ENCODE data around the gene ROR2. TPM values are rescaled to one million over a fixed set of nuclear protein-coding genes. Genes with fewer than 3 reads are reported as not detected.

The ROR2 gene
- total RNA-seq, 3 donors from 2014 or later (not counting 1 experiment from before 2014, with no cell fraction given) = 1.7 TPM; not detected in 2

DNA sequence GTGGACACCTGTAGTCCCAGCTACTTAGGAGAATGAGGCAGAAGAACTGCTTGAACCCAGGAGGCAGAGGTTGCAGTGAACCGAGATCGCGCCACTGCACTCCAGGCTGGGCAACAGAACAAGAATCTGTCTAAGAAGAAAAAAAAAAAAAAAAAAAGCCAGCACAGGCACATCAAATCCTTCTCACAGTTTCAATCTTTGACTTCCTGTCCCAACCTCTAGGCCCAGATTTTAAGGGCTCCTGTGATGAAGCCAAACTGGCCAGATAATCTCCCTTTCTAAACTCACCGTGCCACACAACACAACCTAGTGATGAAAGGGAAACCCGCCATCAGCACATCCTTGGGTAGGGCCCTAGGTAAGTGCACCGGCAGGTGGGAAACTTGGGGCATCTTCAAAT, 58.1 kb downstream of the ROR2 start:
- intact Hi-C loops (cut with micrococcal nuclease) = no loop called here
- H3K9me3 Mint-ChIP-seq = no peaks in the 10 kb centered on the region

DNA sequence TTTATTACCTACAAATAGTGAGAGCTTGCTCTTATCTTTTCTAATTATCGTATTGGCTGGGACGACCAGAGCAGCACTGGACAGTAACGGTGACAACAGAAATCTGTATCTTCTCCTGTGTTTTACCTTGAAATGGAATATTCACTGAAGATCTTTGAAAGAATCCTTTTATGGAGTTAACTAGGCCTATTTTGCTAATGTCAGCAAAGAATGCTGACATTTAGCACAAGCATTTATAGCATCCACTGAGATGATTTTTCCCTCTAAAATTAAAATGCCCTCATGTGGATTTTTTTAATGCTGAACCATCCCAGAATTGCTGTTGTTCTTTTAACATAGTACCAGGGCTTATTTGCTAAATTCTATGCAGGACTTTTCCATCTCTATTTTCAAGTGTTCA, 59.4 kb downstream of the ROR2 start:
- Mint-ChIP-seq H3K27ac (no peak overlapping the region), H3K9me3 (no peaks in the 10 kb centered on the region), H3K4me1 (no peaks in the 10 kb centered on the region), H3K36me3 (no peaks in the 10 kb centered on the region), H3K4me3 (no peak overlapping the region), H3K27me3 (ENCODE audit: low read depth in 2 of 2) (peaks cover 24 to 29% of the 10 kb centered on the region in 2 donors)
- WGBS (ENCODE audit: insufficient coverage) = 88% methylated on average over 3 of the region's 3 CpGs
- TF ChIP-seq, protein P1, sequence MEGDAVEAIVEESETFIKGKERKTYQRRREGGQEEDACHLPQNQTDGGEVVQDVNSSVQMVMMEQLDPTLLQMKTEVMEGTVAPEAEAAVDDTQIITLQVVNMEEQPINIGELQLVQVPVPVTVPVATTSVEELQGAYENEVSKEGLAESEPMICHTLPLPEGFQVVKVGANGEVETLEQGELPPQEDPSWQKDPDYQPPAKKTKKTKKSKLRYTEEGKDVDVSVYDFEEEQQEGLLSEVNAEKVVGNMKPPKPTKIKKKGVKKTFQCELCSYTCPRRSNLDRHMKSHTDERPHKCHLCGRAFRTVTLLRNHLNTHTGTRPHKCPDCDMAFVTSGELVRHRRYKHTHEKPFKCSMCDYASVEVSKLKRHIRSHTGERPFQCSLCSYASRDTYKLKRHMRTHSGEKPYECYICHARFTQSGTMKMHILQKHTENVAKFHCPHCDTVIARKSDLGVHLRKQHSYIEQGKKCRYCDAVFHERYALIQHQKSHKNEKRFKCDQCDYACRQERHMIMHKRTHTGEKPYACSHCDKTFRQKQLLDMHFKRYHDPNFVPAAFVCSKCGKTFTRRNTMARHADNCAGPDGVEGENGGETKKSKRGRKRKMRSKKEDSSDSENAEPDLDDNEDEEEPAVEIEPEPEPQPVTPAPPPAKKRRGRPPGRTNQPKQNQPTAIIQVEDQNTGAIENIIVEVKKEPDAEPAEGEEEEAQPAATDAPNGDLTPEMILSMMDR (IDR thresholded peaks at IDR 0.05) = no peak
- Histone ChIP-seq H3K27me3 (ENCODE audit: control insufficient read depth, insufficient read depth, low read length) (no peaks in the 10 kb centered on the region), H3K36me3 (ENCODE audit: control insufficient read depth, insufficient read depth, low read length) (no peaks in the 10 kb centered on the region), H3K4me1 (ENCODE audit: control insufficient read depth, insufficient read depth, low read length) (no peaks in the 10 kb centered on the region), H3K27ac (ENCODE audit: low read length) (no peak overlapping the region), H3K4me3 (ENCODE audit: low read length) (no peak overlapping the region), H3K9me3 (ENCODE audit: control insufficient read depth, insufficient read depth, low read length) (no peaks in the 10 kb centered on the region)
- ATAC-seq = no peak
- no peak for DNase-seq
- intact Hi-C loops (cut with micrococcal nuclease) = no loop called here

More for the DNA sequence above, 58.1 kb downstream of the ROR2 start:
- ATAC-seq = no peak
- TF ChIP-seq, protein P1 (IDR thresholded peaks at IDR 0.05) = no peak
- Mint-ChIP-seq H3K27ac (no peak overlapping the region), H3K4me1 (no peaks in the 10 kb centered on the region), H3K36me3 (no peaks in the 10 kb centered on the region), H3K4me3 (no peak overlapping the region), H3K27me3 (ENCODE audit: low read depth in 2 of 2) (peaks cover 22 to 36% of the 10 kb centered on the region in 2 donors)
- Histone ChIP-seq H3K36me3 (ENCODE audit: control insufficient read depth, insufficient read depth, low read length) (no peaks in the 10 kb centered on the region), H3K9me3 (ENCODE audit: control insufficient read depth, insufficient read depth, low read length) (no peaks in the 10 kb centered on the region), H3K27ac (ENCODE audit: low read length) (no peak overlapping the region), H3K27me3 (ENCODE audit: control insufficient read depth, insufficient read depth, low read length) (no peaks in the 10 kb centered on the region), H3K4me1 (ENCODE audit: control insufficient read depth, insufficient read depth, low read length) (no peaks in the 10 kb centered on the region), H3K4me3 (ENCODE audit: low read length) (no peak overlapping the region)
- DNase-seq = no peak
- WGBS (ENCODE audit: insufficient coverage) = 98% methylated on average over 6 of the region's 6 CpGs

DNA sequence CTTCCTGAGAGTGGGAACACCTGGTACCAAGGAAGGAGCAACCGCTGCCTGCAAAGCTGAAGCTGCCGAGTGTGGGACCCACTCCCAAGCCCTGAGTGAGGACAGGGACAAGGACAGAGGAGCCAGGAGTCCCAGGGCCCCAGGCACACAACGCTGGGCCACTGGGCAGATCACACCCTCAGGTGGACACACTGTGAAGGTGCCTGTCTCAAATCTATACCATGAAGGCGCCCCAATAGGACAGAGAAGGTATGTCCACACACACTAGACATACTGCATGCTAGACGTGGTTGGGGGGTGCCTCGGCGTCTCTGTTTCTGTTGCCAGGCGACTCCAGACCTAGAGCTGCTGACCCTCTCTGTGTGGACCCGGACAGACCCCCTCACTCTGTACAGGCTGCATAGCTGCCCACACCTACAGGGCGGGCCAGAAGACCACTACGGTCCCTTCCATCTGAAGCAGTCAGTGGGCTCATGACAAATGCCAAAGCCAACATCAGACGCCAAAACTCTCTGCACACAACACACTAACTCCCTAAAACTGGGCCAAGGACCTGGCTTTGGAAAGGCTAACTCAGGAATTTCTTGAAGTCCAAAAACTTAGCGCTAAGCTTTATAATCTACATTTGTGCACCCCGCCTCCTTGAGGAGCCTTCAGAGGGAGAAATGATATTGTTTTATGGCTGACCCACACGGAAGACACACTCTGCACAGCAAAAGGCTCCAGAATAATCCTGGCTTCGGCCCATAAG, 60.7 kb downstream of the ROR2 start:
- Mint-ChIP-seq H3K4me3 (no peak overlapping the region), H3K27ac (no peak overlapping the region), H3K4me1 (no peaks in the 10 kb centered on the region), H3K36me3 (no peaks in the 10 kb centered on the region), H3K9me3 (no peaks in the 10 kb centered on the region), H3K27me3 (ENCODE audit: low read depth in 2 of 2) (peaks cover 35 to 36% of the 10 kb centered on the region in 2 donors)
- no peaks in the 10 kb centered on the region for H3K36me3 ChIP-seq (ENCODE audit: control insufficient read depth, insufficient read depth, low read length)
- ATAC-seq (peak in 1 of 3 donors; percentile 10), DNase-seq (no peak)
- H3K27ac ChIP-seq (ENCODE audit: low read length) = no peak overlapping the region
- intact Hi-C loops (cut with micrococcal nuclease) = no loop called here
- WGBS (ENCODE audit: insufficient coverage) = 88% methylated on average over 16 of the region's 16 CpGs
- no peak overlapping the region for H3K4me3 ChIP-seq (ENCODE audit: low read length)
- no peaks in the 10 kb centered on the region for H3K9me3 ChIP-seq (ENCODE audit: control insufficient read depth, insufficient read depth, low read length)
- H3K4me1 ChIP-seq (ENCODE audit: control insufficient read depth, insufficient read depth, low read length) = no peaks in the 10 kb centered on the region
- TF ChIP-seq, protein P1 (IDR thresholded peaks at IDR 0.05) = no peak
- H3K27me3 ChIP-seq (ENCODE audit: control insufficient read depth, insufficient read depth, low read length) = no peaks in the 10 kb centered on the region

Data from natural killer cell (primary cell).